ENCODE results near the gene SYT8.

Gene SYT8

DNA sequence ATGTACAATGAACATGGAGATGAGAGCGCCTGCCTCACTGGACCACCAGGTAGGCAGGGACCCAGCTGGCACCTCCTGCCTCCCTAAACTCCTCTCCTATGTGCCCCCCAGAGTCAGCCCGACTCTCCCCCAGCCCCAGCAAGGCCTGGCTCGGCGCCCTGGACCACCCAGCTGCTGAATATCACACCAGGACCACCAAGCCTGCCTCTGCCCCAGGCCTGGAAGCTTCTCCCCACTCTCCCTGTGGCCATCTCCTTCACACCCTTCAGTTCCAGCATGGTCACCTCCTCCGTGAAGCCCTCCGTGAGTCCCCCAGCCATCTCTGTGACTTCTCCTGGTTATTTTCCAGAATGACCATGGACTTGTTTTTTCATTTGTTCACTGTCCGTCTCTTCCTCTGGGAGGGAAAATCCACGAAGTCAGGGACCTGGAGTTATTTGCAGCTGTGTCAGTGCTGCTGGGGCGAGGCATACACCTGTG lies 11.7 kb downstream of the SYT8 start:
- H3K27me3 ChIP-seq (ENCODE audit: insufficient read depth, poor library complexity, severe bottlenecking) = no peaks in the 10 kb centered on the region
- no peak overlapping the region for H3K27ac ChIP-seq (replicated peaks)
- no peak overlapping the region for H3K4me3 ChIP-seq (replicated peaks; ENCODE audit: insufficient read depth, low read length)
- no peak for DNase-seq (ENCODE audit: low read depth in 1 of 2, low spot score in 1 of 2)
- TF ChIP-seq POLR2AphosphoS5 (IDR thresholded peaks at IDR 0.05; ENCODE audit: low read depth) (no peak), SPI1 (IDR thresholded peaks at IDR 0.05; ENCODE audit: borderline replicate concordance, low read depth) (no peak), GABPA (IDR thresholded peaks at IDR 0.05; ENCODE audit: low read depth) (no peak)
- TF ChIP-seq, protein P1, sequence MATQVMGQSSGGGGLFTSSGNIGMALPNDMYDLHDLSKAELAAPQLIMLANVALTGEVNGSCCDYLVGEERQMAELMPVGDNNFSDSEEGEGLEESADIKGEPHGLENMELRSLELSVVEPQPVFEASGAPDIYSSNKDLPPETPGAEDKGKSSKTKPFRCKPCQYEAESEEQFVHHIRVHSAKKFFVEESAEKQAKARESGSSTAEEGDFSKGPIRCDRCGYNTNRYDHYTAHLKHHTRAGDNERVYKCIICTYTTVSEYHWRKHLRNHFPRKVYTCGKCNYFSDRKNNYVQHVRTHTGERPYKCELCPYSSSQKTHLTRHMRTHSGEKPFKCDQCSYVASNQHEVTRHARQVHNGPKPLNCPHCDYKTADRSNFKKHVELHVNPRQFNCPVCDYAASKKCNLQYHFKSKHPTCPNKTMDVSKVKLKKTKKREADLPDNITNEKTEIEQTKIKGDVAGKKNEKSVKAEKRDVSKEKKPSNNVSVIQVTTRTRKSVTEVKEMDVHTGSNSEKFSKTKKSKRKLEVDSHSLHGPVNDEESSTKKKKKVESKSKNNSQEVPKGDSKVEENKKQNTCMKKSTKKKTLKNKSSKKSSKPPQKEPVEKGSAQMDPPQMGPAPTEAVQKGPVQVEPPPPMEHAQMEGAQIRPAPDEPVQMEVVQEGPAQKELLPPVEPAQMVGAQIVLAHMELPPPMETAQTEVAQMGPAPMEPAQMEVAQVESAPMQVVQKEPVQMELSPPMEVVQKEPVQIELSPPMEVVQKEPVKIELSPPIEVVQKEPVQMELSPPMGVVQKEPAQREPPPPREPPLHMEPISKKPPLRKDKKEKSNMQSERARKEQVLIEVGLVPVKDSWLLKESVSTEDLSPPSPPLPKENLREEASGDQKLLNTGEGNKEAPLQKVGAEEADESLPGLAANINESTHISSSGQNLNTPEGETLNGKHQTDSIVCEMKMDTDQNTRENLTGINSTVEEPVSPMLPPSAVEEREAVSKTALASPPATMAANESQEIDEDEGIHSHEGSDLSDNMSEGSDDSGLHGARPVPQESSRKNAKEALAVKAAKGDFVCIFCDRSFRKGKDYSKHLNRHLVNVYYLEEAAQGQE (IDR thresholded peaks at IDR 0.05; ENCODE audit: insufficient replicate concordance, low read depth) = no peak
- TF ChIP-seq, protein P2, sequence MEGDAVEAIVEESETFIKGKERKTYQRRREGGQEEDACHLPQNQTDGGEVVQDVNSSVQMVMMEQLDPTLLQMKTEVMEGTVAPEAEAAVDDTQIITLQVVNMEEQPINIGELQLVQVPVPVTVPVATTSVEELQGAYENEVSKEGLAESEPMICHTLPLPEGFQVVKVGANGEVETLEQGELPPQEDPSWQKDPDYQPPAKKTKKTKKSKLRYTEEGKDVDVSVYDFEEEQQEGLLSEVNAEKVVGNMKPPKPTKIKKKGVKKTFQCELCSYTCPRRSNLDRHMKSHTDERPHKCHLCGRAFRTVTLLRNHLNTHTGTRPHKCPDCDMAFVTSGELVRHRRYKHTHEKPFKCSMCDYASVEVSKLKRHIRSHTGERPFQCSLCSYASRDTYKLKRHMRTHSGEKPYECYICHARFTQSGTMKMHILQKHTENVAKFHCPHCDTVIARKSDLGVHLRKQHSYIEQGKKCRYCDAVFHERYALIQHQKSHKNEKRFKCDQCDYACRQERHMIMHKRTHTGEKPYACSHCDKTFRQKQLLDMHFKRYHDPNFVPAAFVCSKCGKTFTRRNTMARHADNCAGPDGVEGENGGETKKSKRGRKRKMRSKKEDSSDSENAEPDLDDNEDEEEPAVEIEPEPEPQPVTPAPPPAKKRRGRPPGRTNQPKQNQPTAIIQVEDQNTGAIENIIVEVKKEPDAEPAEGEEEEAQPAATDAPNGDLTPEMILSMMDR (IDR thresholded peaks at IDR 0.05; ENCODE audit: insufficient read depth, low read length) = no peak

DNA sequence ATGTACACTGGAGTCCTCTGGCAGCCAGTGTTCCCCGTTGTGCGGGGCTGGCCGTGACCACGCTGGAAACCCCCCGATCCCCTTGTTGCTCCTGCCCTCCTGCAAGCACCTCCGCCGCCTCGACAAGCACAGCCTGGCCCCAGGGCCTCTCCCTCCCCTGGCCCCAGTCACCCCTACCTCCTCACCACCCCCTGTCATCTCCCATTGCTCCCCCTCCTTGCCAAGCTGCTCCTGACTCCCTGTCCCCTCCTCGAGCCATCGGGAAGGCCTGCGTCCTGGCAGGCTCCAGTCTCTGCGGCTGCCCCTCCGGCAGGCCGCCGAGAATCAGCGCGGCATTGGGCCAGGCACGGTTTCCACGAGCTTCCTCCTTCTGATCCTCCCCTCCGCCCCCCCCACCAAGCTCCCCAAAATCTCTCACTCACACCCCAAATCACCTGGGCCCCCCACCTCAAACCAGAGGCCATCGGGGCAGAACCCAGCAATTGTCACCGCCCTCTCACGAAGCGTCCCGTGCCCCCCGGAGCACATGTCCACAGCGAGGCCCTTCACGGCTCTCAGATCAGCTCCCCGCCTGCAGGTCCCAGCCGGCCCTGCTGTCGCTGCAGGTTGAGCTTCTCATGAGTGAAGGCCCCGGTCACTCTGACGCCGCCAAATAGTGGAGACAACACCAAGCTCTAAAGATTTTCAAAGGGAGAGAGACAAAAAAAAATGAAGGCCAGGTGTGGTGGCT lies 12.4 kb downstream of the SYT8 start:
- DNase-seq (ENCODE audit: low read depth in 1 of 2, low spot score in 1 of 2) = no peak
- H3K27ac ChIP-seq (replicated peaks) = no peak overlapping the region
- TF ChIP-seq, protein P2 (IDR thresholded peaks at IDR 0.05; ENCODE audit: insufficient read depth, low read length) = no peak
- no peak for TF ChIP-seq SPI1 (IDR thresholded peaks at IDR 0.05; ENCODE audit: borderline replicate concordance, low read depth)
- TF ChIP-seq, protein P1 (IDR thresholded peaks at IDR 0.05; ENCODE audit: insufficient replicate concordance, low read depth) = no peak
- no peak for TF ChIP-seq POLR2AphosphoS5 (IDR thresholded peaks at IDR 0.05; ENCODE audit: low read depth)
- TF ChIP-seq GABPA (IDR thresholded peaks at IDR 0.05; ENCODE audit: low read depth) = no peak
- no peaks in the 10 kb centered on the region for H3K27me3 ChIP-seq (ENCODE audit: insufficient read depth, poor library complexity, severe bottlenecking)
- no peak overlapping the region for H3K4me3 ChIP-seq (replicated peaks; ENCODE audit: insufficient read depth, low read length)

DNA sequence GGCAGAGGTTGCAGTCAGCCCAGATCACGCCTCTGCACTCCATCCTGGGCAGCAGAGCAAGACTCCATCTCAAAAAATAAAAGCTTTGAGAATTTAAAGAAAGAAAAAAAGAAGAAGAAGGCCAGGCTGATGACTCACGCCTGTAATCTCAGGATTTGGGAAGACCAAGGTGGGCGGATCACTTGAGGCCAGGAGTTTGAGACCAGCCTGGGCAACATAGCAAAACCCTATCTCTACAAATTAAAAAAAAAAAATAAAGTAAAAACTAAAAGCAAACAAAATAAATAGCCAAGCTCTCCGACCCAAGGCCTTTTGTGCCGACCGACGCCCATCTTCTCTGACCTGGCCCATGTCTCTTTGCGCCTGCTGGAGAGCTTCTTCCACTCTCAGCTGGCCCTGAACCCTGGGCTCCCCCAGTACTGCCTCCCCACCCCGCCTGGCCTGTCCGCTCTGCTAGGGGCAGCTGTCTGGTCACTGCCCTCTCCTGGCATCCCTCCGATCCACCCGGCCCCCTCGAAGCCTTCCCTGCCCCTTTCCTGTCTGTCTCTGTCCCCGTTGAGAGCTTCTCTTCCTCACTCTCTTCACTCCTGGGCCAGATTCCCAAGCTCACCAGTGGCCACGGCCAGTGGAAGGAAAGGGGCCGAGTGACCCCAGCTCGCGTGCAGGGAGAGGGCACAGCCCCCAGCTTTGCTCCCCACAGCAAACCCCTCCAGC lies 13.3 kb downstream of the SYT8 start:
- TF ChIP-seq POLR2AphosphoS5 (IDR thresholded peaks at IDR 0.05; ENCODE audit: low read depth) (no peak), GABPA (IDR thresholded peaks at IDR 0.05; ENCODE audit: low read depth) (no peak), SPI1 (IDR thresholded peaks at IDR 0.05; ENCODE audit: borderline replicate concordance, low read depth) (no peak)
- TF ChIP-seq, protein P2 (IDR thresholded peaks at IDR 0.05; ENCODE audit: insufficient read depth, low read length) = no peak
- TF ChIP-seq, protein P1 (IDR thresholded peaks at IDR 0.05; ENCODE audit: insufficient replicate concordance, low read depth) = no peak
- Histone ChIP-seq H3K4me3 (replicated peaks; ENCODE audit: insufficient read depth, low read length) (no peak overlapping the region), H3K27me3 (ENCODE audit: insufficient read depth, poor library complexity, severe bottlenecking) (no peaks in the 10 kb centered on the region), H3K27ac (replicated peaks) (no peak overlapping the region)
- no peak for DNase-seq (ENCODE audit: low read depth in 1 of 2, low spot score in 1 of 2)

All from HL-60 (cell line).